Erythroblast (primary cell): Measurements from ENCODE around the gene G0S2.

ENCODE experiments used
- GATA1 ChIP-seq: IDR thresholded peaks from 2 replicates; pipeline ENCODE4 v1.6.1; 2011; ENCODE audit warnings: low read depth, mild to moderate bottlenecking, control low read depth, low read length, moderate library complexity
- POLR2A ChIP-seq: IDR thresholded peaks from 2 replicates; pipeline ENCODE4 v1.6.1; 2011; ENCODE audit warnings: mild to moderate bottlenecking, low read length

DNA sequence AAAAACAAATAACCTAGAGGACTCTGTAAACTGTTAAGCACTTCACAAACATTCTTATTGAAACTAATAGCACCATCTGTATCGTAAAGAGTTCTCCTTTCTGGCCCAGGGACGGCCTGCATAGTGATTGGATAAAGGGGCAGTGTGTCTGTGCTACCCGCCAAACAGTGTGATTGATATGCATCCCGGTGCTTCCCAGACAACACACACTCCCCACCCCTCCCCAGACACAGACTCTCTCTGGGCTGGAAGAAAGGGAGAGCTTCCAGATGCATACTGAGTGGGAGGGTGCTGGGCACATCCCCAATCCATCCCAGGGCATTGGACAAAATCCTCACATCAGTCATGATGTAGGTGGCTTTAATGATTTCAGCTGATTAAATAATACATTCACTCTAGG, 33.1 kb downstream of the G0S2 start:
- TF ChIP-seq POLR2A: no peak
- TF ChIP-seq GATA1: no peak
